IgD-negative memory B cell (primary cell): ENCODE results near the gene CST3. TPM values are rescaled to one million over a fixed set of nuclear protein-coding genes. Genes with fewer than 3 reads are reported as not detected.
"Not testable (repeated sequence)": the region's sequence is repeated elsewhere in the genome, so short reads cannot be mapped to it uniquely, and the experiment has no call there.

Source experiments
- H3K27ac Mint-ChIP-seq, 3 donors: one replicate each; pipeline ENCODE4 v1.8.0; 2020 to 2022; ENCODE audit warnings: mild to moderate bottlenecking in 3 of 3, mixed read lengths in 3 of 3, moderate library complexity in 1 of 3
- H3K27me3 Mint-ChIP-seq: one replicate; pipeline ENCODE4 v1.8.0; 2021; ENCODE audit warnings: mixed read lengths
- H3K36me3 Mint-ChIP-seq: one replicate; pipeline ENCODE4 v1.8.0; 2020; ENCODE audit warnings: mild to moderate bottlenecking, mixed read lengths
- H3K4me1 Mint-ChIP-seq, 3 donors: one replicate each; pipeline ENCODE4 v1.8.0; 2020 to 2022; ENCODE audit warnings: mixed read lengths in 3 of 3, mild to moderate bottlenecking in 1 of 3
- H3K4me3 Mint-ChIP-seq, 4 donors: one replicate each; pipeline ENCODE4 v1.8.0; 2020 to 2022; ENCODE audit warnings: mild to moderate bottlenecking in 4 of 4, mixed read lengths in 4 of 4, moderate library complexity in 3 of 4
- H3K9me3 Mint-ChIP-seq, 3 donors: one replicate each; pipeline ENCODE4 v1.8.0; 2020 to 2021; ENCODE audit warnings: mixed read lengths in 3 of 3, mild to moderate bottlenecking in 1 of 3
- polyA plus RNA-seq: library from polyadenylated mRNA; unstranded; fragments of 300-500 nt; fragmentation: Illumina TruSeq; gene quantifications from one replicate; pipeline ENCODE4 v1.2.3, GENCODE V29; 2021

CST3 gene, protein sequence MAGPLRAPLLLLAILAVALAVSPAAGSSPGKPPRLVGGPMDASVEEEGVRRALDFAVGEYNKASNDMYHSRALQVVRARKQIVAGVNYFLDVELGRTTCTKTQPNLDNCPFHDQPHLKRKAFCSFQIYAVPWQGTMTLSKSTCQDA
- polyA plus RNA-seq: 5.9 TPM

DNA sequence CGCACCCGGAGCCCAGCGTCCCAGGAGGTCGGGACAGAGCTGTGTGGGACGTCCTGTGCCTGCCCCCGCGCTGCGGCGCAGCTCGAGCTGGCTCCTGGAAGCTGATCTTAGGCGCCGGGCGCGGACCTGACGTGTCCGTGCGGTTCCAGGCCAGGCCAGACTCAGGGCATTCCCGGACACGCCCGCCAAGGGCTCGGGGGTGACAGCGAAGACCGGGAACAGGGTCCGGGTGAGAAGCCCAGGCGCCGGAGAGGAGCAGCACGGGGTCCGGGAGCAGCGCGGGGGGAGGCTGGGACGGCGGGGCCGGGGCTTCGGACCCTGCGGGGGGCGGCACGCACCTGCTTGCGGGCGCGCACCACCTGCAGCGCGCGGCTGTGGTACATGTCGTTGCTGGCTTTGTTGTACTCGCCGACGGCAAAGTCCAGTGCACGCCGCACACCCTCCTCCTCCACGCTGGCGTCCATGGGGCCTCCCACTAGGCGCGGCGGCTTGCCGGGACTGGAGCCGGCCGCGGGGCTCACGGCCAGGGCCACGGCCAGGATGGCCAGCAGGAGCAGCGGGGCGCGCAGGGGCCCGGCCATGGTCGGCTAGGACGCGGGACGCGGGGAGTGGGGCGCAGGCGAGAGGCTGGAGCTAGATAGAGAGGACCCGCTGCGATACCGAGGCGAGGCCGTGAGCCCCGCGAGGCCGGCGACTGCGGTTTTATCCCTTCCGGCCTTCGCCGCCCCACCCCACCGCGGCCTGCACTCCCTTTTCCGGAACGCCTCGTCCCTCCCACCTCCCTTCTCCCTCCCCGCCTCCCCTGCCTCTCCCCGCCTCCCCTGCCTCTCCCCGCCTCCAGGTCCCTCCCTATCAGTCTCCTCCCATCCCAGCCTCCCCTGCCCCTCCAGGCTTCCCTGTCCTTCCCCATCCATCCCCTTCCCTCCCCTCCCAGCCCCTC, at the start of gene CST3:
TSS of gene CST3 (minus strand) at position 674 of the 940 bp plus-strand sequence. CDS start at position 581, 93 bp downstream.
- Mint-ChIP-seq H3K9me3 (no peaks in the 10 kb centered on the region), H3K4me3 (peak within 1 kb of the TSS in 2 of 4 donors; percentile 55 to 69), H3K27me3 (peaks cover 24% of the 10 kb centered on the region)

DNA sequence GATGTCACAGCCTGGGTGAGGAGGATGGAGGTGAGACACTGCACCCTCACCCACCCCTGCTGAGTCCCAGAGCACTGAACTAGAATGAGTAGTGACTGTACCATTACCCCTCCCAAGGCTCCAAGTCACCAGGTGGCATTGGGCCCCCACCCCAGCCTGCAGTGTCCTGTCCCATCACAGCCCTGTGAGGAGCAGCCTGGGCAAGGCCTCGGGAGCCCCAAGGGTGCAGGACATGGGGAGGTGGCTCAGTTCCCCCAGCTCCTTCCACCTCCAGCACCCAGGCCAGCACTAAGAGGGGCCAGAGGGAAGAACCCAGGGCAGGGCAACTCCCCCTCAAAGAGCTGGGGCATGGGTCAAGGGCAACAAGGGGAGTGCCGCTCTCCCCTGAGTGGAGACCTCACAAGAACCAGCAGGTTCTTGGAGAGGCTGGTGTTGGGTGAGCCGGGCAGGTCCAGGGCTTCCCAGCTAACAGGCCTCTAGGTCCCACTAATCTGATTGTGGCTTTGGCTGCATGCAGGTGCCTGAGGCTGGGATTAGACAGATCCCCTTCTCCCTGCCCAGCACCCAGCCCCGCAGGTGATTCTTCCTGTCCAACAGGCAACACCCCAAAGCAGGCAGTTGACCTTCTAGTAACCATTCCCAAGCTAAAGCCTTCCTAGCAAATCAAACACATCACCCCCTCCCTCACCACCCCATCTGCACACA, 48.4 kb upstream of the CST3 start:
- H3K9me3 Mint-ChIP-seq: peaks cover 0 to 3% (median 0%) of the 10 kb centered on the region in 3 donors
- no peaks in the 10 kb centered on the region for H3K27me3 Mint-ChIP-seq
- no peak overlapping the region for H3K4me3 Mint-ChIP-seq
- no peak overlapping the region for H3K27ac Mint-ChIP-seq
- H3K36me3 Mint-ChIP-seq: peaks cover 2% of the 10 kb centered on the region
- H3K4me1 Mint-ChIP-seq: no peaks in the 10 kb centered on the region

More for the DNA sequence above, at the start of gene CST3:
- Mint-ChIP-seq H3K36me3 (no peaks in the 10 kb centered on the region), H3K4me1 (peaks cover 2 to 6% (median 5%) of the 10 kb centered on the region in 3 donors), H3K27ac (no peak within 1 kb of the TSS)

DNA sequence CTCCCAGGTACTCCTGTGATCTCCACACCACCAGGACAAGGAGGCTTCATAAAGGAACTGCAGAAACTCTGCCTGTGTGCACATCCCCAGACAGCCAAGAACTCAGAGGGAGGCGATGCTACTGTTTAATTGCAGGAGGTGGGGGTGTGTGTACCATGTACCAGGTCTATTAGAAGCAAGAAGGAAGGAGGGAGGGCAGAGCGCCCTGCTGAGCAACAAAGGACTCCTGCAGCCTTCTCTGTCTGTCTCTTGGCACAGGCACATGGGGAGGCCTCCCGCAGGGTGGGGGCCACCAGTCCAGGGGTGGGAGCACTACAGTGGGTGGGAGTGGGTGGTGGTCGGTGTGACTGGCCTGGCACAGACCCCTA, 47.8 kb upstream of the CST3 start:
- H3K27me3 Mint-ChIP-seq, H3K9me3 Mint-ChIP-seq, H3K4me1 Mint-ChIP-seq, H3K27ac Mint-ChIP-seq, H3K36me3 Mint-ChIP-seq, H3K4me3 Mint-ChIP-seq: not testable (repeated sequence)

DNA sequence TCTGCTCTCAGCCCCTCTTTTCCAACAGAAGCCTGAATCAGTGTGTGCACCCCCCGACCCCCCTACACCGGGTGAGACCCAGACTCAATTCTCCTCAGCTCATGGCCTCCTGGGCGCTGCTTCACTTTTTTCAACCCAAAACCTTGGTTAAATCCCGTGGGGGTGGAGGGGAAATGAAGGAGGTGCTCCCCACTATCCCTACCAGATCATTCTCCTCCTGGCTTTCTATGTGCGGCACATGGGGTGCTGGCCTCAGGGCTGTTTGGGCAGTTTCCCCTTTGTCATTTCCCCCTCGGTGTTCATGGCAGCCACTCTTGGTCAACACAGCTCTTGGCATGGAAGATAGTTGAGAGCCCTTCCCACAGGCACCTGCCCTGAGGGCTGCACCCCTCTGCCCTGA, 46.5 kb upstream of the CST3 start:
- Mint-ChIP-seq H3K4me3 (peak overlapping the region in 1 of 4 donors; percentile 39), H3K9me3 (no peaks in the 10 kb centered on the region), H3K36me3 (peaks cover 2% of the 10 kb centered on the region), H3K4me1 (no peaks in the 10 kb centered on the region), H3K27me3 (no peaks in the 10 kb centered on the region), H3K27ac (no peak overlapping the region)

DNA sequence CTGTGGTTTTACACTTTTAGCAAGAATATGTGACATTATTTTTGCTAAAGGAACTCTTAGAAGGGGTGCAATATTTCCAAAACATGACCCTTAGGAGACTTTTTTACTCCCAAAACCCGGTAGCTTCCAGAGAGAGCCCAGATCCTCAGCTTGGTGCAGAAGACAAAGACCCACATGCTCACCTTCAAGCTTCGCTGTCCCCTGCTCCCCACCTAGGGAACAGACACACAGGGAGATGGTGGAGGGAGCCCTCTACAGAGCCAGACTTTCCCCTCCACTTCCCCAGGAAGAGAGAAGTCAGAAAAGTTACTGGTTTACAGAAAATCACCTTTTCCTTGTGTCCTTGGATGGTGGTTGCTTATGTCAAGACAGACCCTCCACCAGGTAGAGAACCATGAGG, 46.1 kb upstream of the CST3 start:
- Mint-ChIP-seq H3K27me3 (no peaks in the 10 kb centered on the region), H3K9me3 (no peaks in the 10 kb centered on the region), H3K4me1 (no peaks in the 10 kb centered on the region), H3K4me3 (no peak overlapping the region), H3K36me3 (peaks cover 2% of the 10 kb centered on the region), H3K27ac (no peak overlapping the region)

DNA sequence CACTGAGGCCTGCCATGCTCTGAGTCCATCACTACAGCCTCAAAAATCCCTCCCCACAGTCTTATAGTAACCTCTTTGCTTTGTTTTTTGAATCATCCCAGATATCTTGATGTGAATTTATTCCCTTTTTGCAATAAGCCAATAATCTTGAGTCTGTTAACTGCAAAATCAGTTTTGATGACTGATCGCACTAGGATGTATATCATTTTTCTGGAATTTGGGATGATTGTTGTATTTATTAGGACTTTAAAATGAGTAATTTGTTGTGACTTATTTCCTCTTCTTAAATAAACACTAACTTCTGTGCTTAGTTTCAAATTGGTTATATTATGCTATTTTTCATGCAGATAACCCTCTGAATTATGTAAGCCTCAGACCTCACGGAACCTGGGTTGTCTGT, 45.5 kb upstream of the CST3 start:
- Mint-ChIP-seq H3K4me1 (no peaks in the 10 kb centered on the region), H3K27me3 (no peaks in the 10 kb centered on the region), H3K9me3 (no peaks in the 10 kb centered on the region), H3K36me3 (peaks cover 2% of the 10 kb centered on the region), H3K27ac (no peak overlapping the region), H3K4me3 (no peak overlapping the region)

GRCh38 chr20:23680146-23680545, 42.4 kb upstream of the CST3 start:
- no peaks in the 10 kb centered on the region for H3K27me3 Mint-ChIP-seq
- peaks cover 2% of the 10 kb centered on the region for H3K36me3 Mint-ChIP-seq
- H3K4me3 Mint-ChIP-seq: no peak overlapping the region
- H3K27ac Mint-ChIP-seq: no peak overlapping the region
- no peaks in the 10 kb centered on the region for H3K4me1 Mint-ChIP-seq
- H3K9me3 Mint-ChIP-seq: no peaks in the 10 kb centered on the region

DNA sequence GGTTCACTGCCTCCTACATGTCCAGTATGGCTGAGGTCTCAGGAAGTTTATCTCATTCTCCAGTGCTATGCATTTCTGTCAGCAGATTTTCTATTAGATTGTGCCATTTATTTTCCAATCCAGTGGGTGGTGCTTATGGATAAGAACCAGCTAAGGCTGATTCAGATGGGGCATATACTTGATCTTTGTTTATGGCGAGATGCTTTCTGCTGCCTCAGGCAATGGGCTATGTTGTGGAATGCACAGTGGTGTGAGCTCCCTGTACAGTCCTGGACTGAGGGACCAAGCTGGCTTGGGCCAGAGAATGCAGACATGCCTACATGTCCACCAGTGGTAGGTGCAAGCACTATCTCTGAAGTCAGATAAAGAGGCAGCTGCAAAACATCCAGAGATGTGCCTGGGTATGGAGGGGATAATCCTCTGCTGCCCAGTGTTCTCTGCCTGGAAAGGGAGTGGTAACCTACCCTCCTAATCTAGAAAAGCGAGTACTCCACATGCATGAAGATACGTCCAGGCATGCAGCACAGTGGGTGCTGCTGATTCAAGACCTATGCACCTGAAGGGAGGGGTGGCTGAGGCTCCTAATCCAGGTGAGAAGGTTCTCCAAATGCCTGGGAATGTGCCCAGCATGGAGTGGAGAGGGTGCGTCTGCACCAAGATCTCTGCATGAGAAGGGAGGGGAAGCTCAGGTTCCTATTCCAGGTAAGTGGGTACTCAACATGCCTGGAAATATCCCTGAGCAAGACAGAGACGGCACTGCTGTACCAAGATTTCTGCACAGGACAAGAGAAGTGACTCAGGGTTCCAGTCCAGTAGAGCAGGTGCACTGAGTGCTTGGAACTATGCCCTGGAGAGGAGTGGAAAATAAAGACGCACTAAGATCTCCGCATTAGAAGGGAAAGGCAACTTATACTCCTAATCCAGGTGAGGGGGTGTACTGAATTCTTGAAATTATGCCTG, 41.7 kb upstream of the CST3 start:
- no peaks in the 10 kb centered on the region for H3K9me3 Mint-ChIP-seq
- H3K27me3 Mint-ChIP-seq: no peaks in the 10 kb centered on the region
- no peak overlapping the region for H3K4me3 Mint-ChIP-seq
- H3K4me1 Mint-ChIP-seq: no peaks in the 10 kb centered on the region
- peaks cover 2% of the 10 kb centered on the region for H3K36me3 Mint-ChIP-seq
- H3K27ac Mint-ChIP-seq: peak overlapping the region in 1 of 3 donors; percentile 59

DNA sequence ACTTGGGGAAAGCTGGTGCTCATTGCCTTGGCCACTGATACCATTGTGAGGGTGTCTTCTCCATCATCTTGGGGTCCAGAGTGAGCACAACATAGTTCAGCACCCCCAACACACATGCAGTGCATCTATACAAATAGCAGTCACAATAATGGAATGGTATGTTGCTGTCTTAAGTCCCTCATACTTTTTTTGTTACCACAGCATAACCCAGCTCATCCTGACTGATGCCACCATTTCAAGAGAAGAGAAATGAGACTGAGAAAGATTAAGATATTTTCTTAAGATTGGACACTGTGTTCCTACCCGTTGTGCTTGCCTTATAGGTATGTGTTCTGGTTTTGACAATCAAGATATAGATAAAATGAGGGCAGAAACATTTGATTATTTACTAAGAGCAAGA, 35.5 kb upstream of the CST3 start:
- Mint-ChIP-seq H3K9me3 (peaks cover 0 to 5% (median 0%) of the 10 kb centered on the region in 3 donors), H3K4me1 (peaks cover 0 to 3% (median 0%) of the 10 kb centered on the region in 3 donors), H3K4me3 (no peak overlapping the region), H3K27ac (no peak overlapping the region), H3K27me3 (no peaks in the 10 kb centered on the region), H3K36me3 (no peaks in the 10 kb centered on the region)

- no peak overlapping the region for H3K4me3 Mint-ChIP-seq
- no peaks in the 10 kb centered on the region for H3K27me3 Mint-ChIP-seq
- peaks cover 0 to 5% (median 0%) of the 10 kb centered on the region in 3 donors for H3K9me3 Mint-ChIP-seq
- H3K4me1 Mint-ChIP-seq: peaks cover 0 to 3% (median 0%) of the 10 kb centered on the region in 3 donors
- no peak overlapping the region for H3K27ac Mint-ChIP-seq
- no peaks in the 10 kb centered on the region for H3K36me3 Mint-ChIP-seq
These were observed 34.4 kb upstream of the CST3 start for GRCh38 chr20:23672158-23672557.

DNA sequence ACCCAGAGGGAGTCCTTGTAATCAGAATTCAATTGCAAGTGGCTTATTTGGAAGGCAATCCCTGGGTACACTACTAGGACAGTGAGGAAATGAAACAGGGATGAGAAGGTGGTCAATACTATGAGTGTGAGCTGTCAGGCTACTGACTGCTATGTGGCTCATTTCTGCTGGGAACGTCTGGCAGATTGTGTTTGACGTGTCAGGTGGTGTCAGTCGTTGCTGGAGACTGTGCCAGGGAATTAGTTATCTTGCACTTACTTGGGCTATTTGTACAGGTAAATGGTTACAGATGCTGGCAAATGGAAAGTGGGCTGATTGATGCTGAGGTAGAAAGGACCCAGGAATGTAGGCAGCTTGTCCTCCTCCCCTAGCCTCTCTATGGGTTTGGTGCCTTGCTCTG, 33.7 kb upstream of the CST3 start:
- Mint-ChIP-seq H3K4me1 (peaks cover 0 to 3% (median 0%) of the 10 kb centered on the region in 3 donors), H3K9me3 (peaks cover 0 to 5% (median 0%) of the 10 kb centered on the region in 3 donors), H3K36me3 (no peaks in the 10 kb centered on the region), H3K27ac (no peak overlapping the region), H3K27me3 (no peaks in the 10 kb centered on the region), H3K4me3 (no peak overlapping the region)

- no peak overlapping the region for H3K4me3 Mint-ChIP-seq
- no peak overlapping the region for H3K27ac Mint-ChIP-seq
- H3K36me3 Mint-ChIP-seq: no peaks in the 10 kb centered on the region
- no peaks in the 10 kb centered on the region for H3K27me3 Mint-ChIP-seq
- peaks cover 0 to 3% (median 0%) of the 10 kb centered on the region in 3 donors for H3K4me1 Mint-ChIP-seq
- H3K9me3 Mint-ChIP-seq: peaks cover 0 to 5% (median 0%) of the 10 kb centered on the region in 3 donors
These were observed 32.6 kb upstream of the CST3 start for GRCh38 chr20:23670361-23670760.

DNA sequence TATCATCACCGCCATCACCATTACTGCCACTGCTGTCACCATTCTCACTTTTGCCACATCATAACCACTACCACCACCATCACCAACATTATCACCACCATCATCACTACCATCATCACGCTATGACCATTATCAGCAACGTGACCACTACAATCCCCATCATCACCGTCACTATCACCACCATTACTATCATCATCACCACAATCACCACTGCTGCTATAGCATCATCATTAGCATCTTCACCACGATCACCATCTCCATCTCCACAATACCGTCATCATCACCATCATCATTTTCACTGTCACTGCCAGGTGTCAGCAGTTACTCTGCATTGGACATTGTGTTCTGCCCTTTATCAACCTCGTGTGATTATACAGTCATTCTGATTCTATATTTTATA, 32.1 kb upstream of the CST3 start:
- Mint-ChIP-seq H3K27ac (no peak overlapping the region), H3K9me3 (peaks cover 0 to 5% (median 0%) of the 10 kb centered on the region in 3 donors), H3K27me3 (no peaks in the 10 kb centered on the region), H3K4me3 (no peak overlapping the region), H3K4me1 (peaks cover 0 to 3% (median 0%) of the 10 kb centered on the region in 3 donors), H3K36me3 (no peaks in the 10 kb centered on the region)

DNA sequence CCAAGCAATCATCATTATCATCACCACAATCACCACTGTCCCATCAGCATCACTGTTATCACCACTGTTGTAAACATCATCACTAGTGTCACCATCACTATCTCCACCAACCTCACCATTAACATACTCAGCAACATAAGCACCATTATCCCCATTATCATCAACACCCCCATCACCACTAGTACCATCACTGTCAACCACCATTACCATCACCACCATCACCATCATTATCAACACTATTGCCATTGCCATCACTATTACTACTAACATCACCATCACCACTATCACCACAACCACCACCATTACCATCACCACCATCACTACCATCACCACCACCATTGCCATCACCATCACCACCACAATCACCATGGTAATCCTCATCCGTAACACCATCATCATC, 31.6 kb upstream of the CST3 start:
- no peak overlapping the region for H3K27ac Mint-ChIP-seq
- H3K27me3 Mint-ChIP-seq: no peaks in the 10 kb centered on the region

More for the DNA sequence above, 31.6 kb upstream of the CST3 start:
- Mint-ChIP-seq H3K36me3 (no peaks in the 10 kb centered on the region), H3K4me1 (peaks cover 0 to 3% (median 0%) of the 10 kb centered on the region in 3 donors), H3K9me3 (peaks cover 0 to 5% (median 0%) of the 10 kb centered on the region in 3 donors), H3K4me3 (no peak overlapping the region)
